ENCODE measurements around the gene PLA2G4B. TPM values are rescaled to one million over a fixed set of nuclear protein-coding genes. Genes with fewer than 3 reads are reported as not detected.

PLA2G4B gene
- total RNA-seq, 1 experiment from 2014 or later = 4.7 TPM

GRCh38 chr15:41813426-41813825, 25.2 kb upstream of the PLA2G4B start:
- H3K9me3 ChIP-seq (ENCODE audit: control insufficient read depth, insufficient read depth, low read depth, low read length) = no peaks in the 10 kb centered on the region
- no peak overlapping the region for H3K4me3 ChIP-seq (ENCODE audit: low read depth in 2 of 2, low read length in 2 of 2)
- DNase-seq (ENCODE audit: low read depth, low spot score) = no peak
- H3K4me1 ChIP-seq (ENCODE audit: control insufficient read depth, insufficient read depth, low read length) = no peaks in the 10 kb centered on the region; the same call in 1 of the 2 replicates
- H3K27me3 ChIP-seq (ENCODE audit: control insufficient read depth, insufficient read depth, low read length) = no peaks in the 10 kb centered on the region
- TF ChIP-seq POLR2AphosphoS5 (IDR thresholded peaks at IDR 0.05; ENCODE audit: low read depth, low read length) (no peak), SIN3A (IDR thresholded peaks at IDR 0.05; ENCODE audit: borderline replicate concordance, insufficient read depth, low read depth, low read length) (no peak), TCF7L2 (IDR thresholded peaks at IDR 0.05; ENCODE audit: low read depth, low read length) (no peak), REST (IDR thresholded peaks at IDR 0.05; ENCODE audit: insufficient read depth in 1 of 2, low read depth in 2 of 2, low read length in 1 of 2) (no peak)
- TF ChIP-seq, protein P1, sequence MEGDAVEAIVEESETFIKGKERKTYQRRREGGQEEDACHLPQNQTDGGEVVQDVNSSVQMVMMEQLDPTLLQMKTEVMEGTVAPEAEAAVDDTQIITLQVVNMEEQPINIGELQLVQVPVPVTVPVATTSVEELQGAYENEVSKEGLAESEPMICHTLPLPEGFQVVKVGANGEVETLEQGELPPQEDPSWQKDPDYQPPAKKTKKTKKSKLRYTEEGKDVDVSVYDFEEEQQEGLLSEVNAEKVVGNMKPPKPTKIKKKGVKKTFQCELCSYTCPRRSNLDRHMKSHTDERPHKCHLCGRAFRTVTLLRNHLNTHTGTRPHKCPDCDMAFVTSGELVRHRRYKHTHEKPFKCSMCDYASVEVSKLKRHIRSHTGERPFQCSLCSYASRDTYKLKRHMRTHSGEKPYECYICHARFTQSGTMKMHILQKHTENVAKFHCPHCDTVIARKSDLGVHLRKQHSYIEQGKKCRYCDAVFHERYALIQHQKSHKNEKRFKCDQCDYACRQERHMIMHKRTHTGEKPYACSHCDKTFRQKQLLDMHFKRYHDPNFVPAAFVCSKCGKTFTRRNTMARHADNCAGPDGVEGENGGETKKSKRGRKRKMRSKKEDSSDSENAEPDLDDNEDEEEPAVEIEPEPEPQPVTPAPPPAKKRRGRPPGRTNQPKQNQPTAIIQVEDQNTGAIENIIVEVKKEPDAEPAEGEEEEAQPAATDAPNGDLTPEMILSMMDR (IDR thresholded peaks at IDR 0.05) = no peak
- H3K27ac ChIP-seq (ENCODE audit: low read length) = no peak overlapping the region
- ATAC-seq = no peak
- no TSS peak for BruUV-seq (replicated peaks)
- intact Hi-C loops (cut with micrococcal nuclease; ENCODE audit: unreplicated experiment) = loop anchor here (10.0 kb wide), 1 partner anchor 209 kb away; no protein-coding TSS in a partner anchor
- H3K36me3 ChIP-seq (ENCODE audit: control insufficient read depth, insufficient read depth, low read length) = peaks cover 2% of the 10 kb centered on the region; the same call in 1 of the 2 replicates
- ChIA-PET POLR2A (no interaction called here), CTCF (interaction anchor here (0.8 kb wide), 1 partner anchor 252 kb away, joined by 5 read pairs; no protein-coding TSS in a partner anchor)
- in situ Hi-C loops (cut with HindIII; ENCODE audit: low pct_unique_long_range_greater_than_20kb, low sequenced_read_pairs) = no loop called here

DNA sequence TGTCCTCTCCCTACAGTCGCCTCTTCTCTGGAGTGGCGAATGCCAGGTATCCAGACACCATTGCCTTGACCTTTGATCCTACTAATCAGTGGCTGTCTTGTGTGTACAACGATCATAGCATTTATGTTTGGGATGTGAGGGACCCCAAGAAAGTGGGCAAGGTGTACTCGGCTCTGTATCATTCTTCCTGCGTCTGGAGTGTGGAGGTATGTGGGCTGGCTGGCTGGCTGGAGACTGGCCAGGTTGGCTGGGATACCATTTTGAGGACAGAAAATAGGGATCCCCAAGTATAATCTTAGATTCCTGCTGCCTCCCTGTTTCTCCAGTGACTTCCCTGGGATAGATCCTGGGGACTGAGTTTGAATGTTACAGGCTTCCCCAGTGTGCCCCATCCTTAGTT, 24.1 kb upstream of the PLA2G4B start:
- TF ChIP-seq REST (IDR thresholded peaks at IDR 0.05; ENCODE audit: insufficient read depth in 1 of 2, low read depth in 2 of 2, low read length in 1 of 2) = no peak
- no peak for TF ChIP-seq POLR2AphosphoS5 (IDR thresholded peaks at IDR 0.05; ENCODE audit: low read depth, low read length)
- no peak for TF ChIP-seq SIN3A (IDR thresholded peaks at IDR 0.05; ENCODE audit: borderline replicate concordance, insufficient read depth, low read depth, low read length)
- no peak for TF ChIP-seq TCF7L2 (IDR thresholded peaks at IDR 0.05; ENCODE audit: low read depth, low read length)
- H3K4me3 ChIP-seq (ENCODE audit: low read depth in 2 of 2, low read length in 2 of 2) = no peak overlapping the region
- intact Hi-C loops (cut with micrococcal nuclease; ENCODE audit: unreplicated experiment) = loop anchor here (10.0 kb wide), 1 partner anchor 210 kb away; no protein-coding TSS in a partner anchor
- CTCF ChIA-PET = no interaction called here
- H3K9me3 ChIP-seq (ENCODE audit: control insufficient read depth, insufficient read depth, low read depth, low read length) = no peaks in the 10 kb centered on the region
- POLR2A ChIA-PET = no interaction called here
- no TSS peak for BruUV-seq (replicated peaks)
- in situ Hi-C loops (cut with HindIII; ENCODE audit: low pct_unique_long_range_greater_than_20kb, low sequenced_read_pairs) = no loop called here
- ATAC-seq (no peak), DNase-seq (ENCODE audit: low read depth, low spot score) (no peak)
- H3K27ac ChIP-seq (ENCODE audit: low read length) = no peak overlapping the region
- no peaks in the 10 kb centered on the region for H3K4me1 ChIP-seq (ENCODE audit: control insufficient read depth, insufficient read depth, low read length)
- peaks cover 4% of the 10 kb centered on the region; the same call in 1 of the 2 replicates for H3K36me3 ChIP-seq (ENCODE audit: control insufficient read depth, insufficient read depth, low read length)
- no peaks in the 10 kb centered on the region for H3K27me3 ChIP-seq (ENCODE audit: control insufficient read depth, insufficient read depth, low read length)
